K562 (cell line): ENCODE data around the gene MEGF11. TPM values are rescaled to one million over a fixed set of nuclear protein-coding genes. Genes with fewer than 3 reads are reported as not detected.

ENCODE experiments used
- ATAC-seq: fragments of 200-7000 bp; cut with Tn5 transposase; 3 replicates; pipeline ENCODE4 v1.9.1; 2020; ENCODE audit warnings: moderate library complexity
- BruUV-seq: library from RNA; stranded (reverse); fragments of 400-500 nt; replicated peaks from 2 replicates; lab custom pipeline; 2021; lab: Mats Ljungman, UMichigan
- CTCF ChIA-PET: fragments of 300-600 bp; formaldehyde crosslinking; extraction: SDS; loops from one replicate; lab custom pipeline; 2021; ENCODE audit warnings: low intra/inter-chr PET ratio; lab: Yijun Ruan, JAX
- POLR2A ChIA-PET: fragments of 300-600, 350-650 bp; sonication (Branson Sonifier 250); formaldehyde crosslinking; extraction: SDS; loops from one replicate; lab custom pipeline; 2021; ENCODE audit warnings: antibody characterized with exemption, inconsistent platforms; lab: Yijun Ruan, JAX
- DNase-seq, 4 experiments: peaks; one replicate each; pipeline versions ENCODE4 v3.0.0 to v3.0.0-alpha.2; 2011 to 2018; ENCODE audit warnings: low spot score in 3 of 4, mixed read lengths in 3 of 4; ENCODE audit errors: extremely low read depth in 1 of 4
- FAIRE-seq: peaks from 2 replicates; lab custom pipeline; 2011; peaks lifted over from hg19 to GRCh38; lab: Jason Lieb, UNC
- H2AFZ ChIP-seq: 2 replicates; pipeline ENCODE4 v1.6.0; 2011; ENCODE audit warnings: low read depth, low read length, control low read depth, inconsistent platforms
- H3K27ac ChIP-seq: fragments of 200-600 bp; 3 replicates; pipeline ENCODE4 v1.8.0; 2011; ENCODE audit warnings: low read depth, mild to moderate bottlenecking, control low read depth, inconsistent platforms, low read length, moderate library complexity, mixed read lengths; ENCODE audit errors: extremely low read depth
- H3K27me3 ChIP-seq, 2 experiments: fragments of 300-600 bp in 1 of 2; 2 replicates in 1 of 2; 3 replicates in 1 of 2; pipeline versions ENCODE4 v1.6.0 to v1.8.0; 2011; ENCODE audit warnings: inconsistent platforms in 2 of 2, low read length in 2 of 2, mild to moderate bottlenecking in 1 of 2, mixed read lengths in 1 of 2, moderate library complexity in 1 of 2; ENCODE audit not compliant: control insufficient read depth in 2 of 2, insufficient read depth in 2 of 2
- H3K36me3 ChIP-seq: fragments of 300-600 bp; 3 replicates; pipeline ENCODE4 v1.8.0; 2011; ENCODE audit warnings: mild to moderate bottlenecking, low read length, inconsistent platforms; ENCODE audit not compliant: control insufficient read depth, insufficient read depth
- H3K4me1 ChIP-seq, 2 experiments: fragments of 200-600 bp in 1 of 2; replicated peaks in 1 of 2; 2 replicates in 1 of 2; 3 replicates in 1 of 2; pipeline versions ENCODE4 v1.5.1 to v1.8.0; 2011; ENCODE audit warnings: inconsistent platforms in 2 of 2, low read length in 2 of 2, mild to moderate bottlenecking in 1 of 2, mixed read lengths in 1 of 2, moderate library complexity in 1 of 2; ENCODE audit not compliant: control insufficient read depth in 2 of 2, insufficient read depth in 2 of 2
- H3K4me2 ChIP-seq: 2 replicates; pipeline ENCODE4 v1.6.1; 2011; ENCODE audit warnings: low read length, control low read depth, inconsistent platforms, mixed read lengths; ENCODE audit not compliant: insufficient read depth
- H3K4me3 ChIP-seq: fragments of 200-600 bp; sonication (generic), shearing (Covaris generic); 2 replicates; pipeline ENCODE4 v1.5.1; 2016; ENCODE audit warnings: control low read depth, inconsistent platforms
- H3K79me2 ChIP-seq: fragments of 200-600 bp; 3 replicates; pipeline ENCODE4 v1.8.0; 2011; ENCODE audit warnings: low read length, inconsistent platforms; ENCODE audit not compliant: control insufficient read depth, insufficient read depth
- H3K9ac ChIP-seq, 2 experiments: 2 replicates each; pipeline versions ENCODE4 v1.6.0 to v1.6.1; 2011; ENCODE audit warnings: low read depth in 2 of 2, low read length in 2 of 2, control low read depth in 1 of 2, inconsistent platforms in 1 of 2, mild to moderate bottlenecking in 1 of 2, mixed read lengths in 1 of 2; ENCODE audit not compliant: insufficient read depth in 1 of 2
- H3K9me1 ChIP-seq: one replicate; pipeline ENCODE4 v1.6.0; 2011; ENCODE audit warnings: inconsistent platforms, mild to moderate bottlenecking, low read length, moderate library complexity; ENCODE audit not compliant: control insufficient read depth, insufficient read depth
- H3K9me3 ChIP-seq: replicated peaks from 2 replicates; pipeline ENCODE4 v1.5.1; 2011; ENCODE audit warnings: low read depth, low read length, inconsistent platforms; ENCODE audit not compliant: control insufficient read depth, insufficient read depth
- H4K20me1 ChIP-seq: replicated peaks from 2 replicates; pipeline ENCODE4 v1.6.1; 2011; ENCODE audit warnings: low read length, inconsistent platforms, mixed read lengths; ENCODE audit not compliant: control insufficient read depth, insufficient read depth
- BMI1 ChIP-seq: fragments of 150-350 bp; IDR thresholded peaks from 2 replicates; pipeline ENCODE4 v1.6.1; 2014; ENCODE audit warnings: low read length
- CBFA2T2 ChIP-seq: fragments of 450-650 bp; conservative IDR thresholded peaks from 2 replicates; pipeline ENCODE4 v1.6.1; 2017; ENCODE audit warnings: mild to moderate bottlenecking
- ESRRA ChIP-seq: fragments of 450-650 bp; IDR thresholded peaks from 2 replicates; pipeline ENCODE4 v1.6.1; 2014; ENCODE audit warnings: low read depth, mild to moderate bottlenecking, moderate library complexity, borderline replicate concordance
- MEIS2 ChIP-seq: fragments of 450-650 bp; IDR thresholded peaks from 2 replicates; pipeline ENCODE4 v1.6.1; 2014; ENCODE audit warnings: mild to moderate bottlenecking; ENCODE audit not compliant: partially characterized antibody
- MTA1 ChIP-seq: fragments of 450-650 bp; IDR thresholded peaks from 2 replicates; pipeline ENCODE4 v1.6.1; 2017; ENCODE audit warnings: borderline replicate concordance
- NFIC ChIP-seq: fragments of 450-650 bp; IDR thresholded peaks from 2 replicates; pipeline ENCODE4 v1.6.1; 2017; ENCODE audit warnings: mild to moderate bottlenecking, inconsistent platforms
- RCOR1 ChIP-seq, 2 experiments: IDR thresholded peaks; 2 replicates each; pipeline ENCODE4 v1.6.1; 2012; ENCODE audit warnings: low read depth in 2 of 2, low read length in 2 of 2, borderline replicate concordance in 1 of 2, improper control_type of control experiment in 1 of 2
- TCF7 ChIP-seq: sonication (generic); IDR thresholded peaks from 2 replicates; pipeline ENCODE4 v1.6.1; 2016; ENCODE audit warnings: antibody characterized with exemption, borderline replicate concordance
- TRIM25 ChIP-seq: fragments of 450-650 bp; IDR thresholded peaks from 2 replicates; pipeline ENCODE4 v1.7.0; 2016; ENCODE audit warnings: borderline replicate concordance
- TRIM28 ChIP-seq: fragments of 450-650 bp; IDR thresholded peaks from 2 replicates; pipeline ENCODE4 v1.6.1; 2017
- ZNF24 ChIP-seq: fragments of 450-650 bp; IDR thresholded peaks from 2 replicates; pipeline ENCODE4 v1.6.1; 2016
- ZNF512 ChIP-seq: IDR thresholded peaks from 2 replicates; pipeline ENCODE4 v1.6.1; 2016; ENCODE audit warnings: missing genetic modification characterization, missing compliant biosample characterization
- WGBS: fragments of 100-300 bp; shearing (Covaris generic); methylation state at CpG from one replicate; pipeline ENCODE4 v1.1.6; 2016; ENCODE audit warnings: low coverage, mixed read lengths; ENCODE audit not compliant: insufficient coverage; ENCODE audit errors: missing lambda C conversion rate; 5-methylcytosine and 5-hydroxymethylcytosine counted together
- in situ Hi-C: fragments of 300-500 bp; cut with MboI; formaldehyde crosslinking; loops from 4 replicates; pipeline ENCODE4 v1.15.0; 2018; ENCODE audit warnings: inconsistent platforms, mixed read lengths
- intact Hi-C: fragments of 100-400 bp; cut with micrococcal nuclease; formaldehyde crosslinking; loops from 2 replicates; pipeline ENCODE4 v1.14.2; 2022
- polyA plus RNA-seq, 8 experiments: library from polyadenylated mRNA; depleted of rRNA in 4 of 8; stranded (reverse) in 5 of 8; unstranded in 3 of 8; fragments of >200 nt; fragmentation: Nextera tagmentation in 2 of 8; fragmentation: Illumina TruSeq in 1 of 8; extraction: Ambion mirVana in 2 of 8; extraction: Trizol in 1 of 8; gene quantifications; 2 replicates each; pipeline versions ENCODE4 v1.2.1 to v1.2.3, GENCODE V29; 2011 to 2014; ENCODE audit warnings: inconsistent platforms in 1 of 8, missing spikeins in 1 of 8
- total RNA-seq, 7 experiments: library from RNA; depleted of rRNA in 6 of 7; stranded (reverse); fragments of >200 nt in 6 of 7; fragmentation: Illumina TruSeq in 2 of 7; extraction: Trizol in 2 of 7; gene quantifications; 2 replicates each; pipeline versions ENCODE4 v1.2.1 to v1.2.3, GENCODE V29; 2011 to 2021; ENCODE audit warnings: low replicate concordance in 1 of 7
- TF ChIP-seq, protein P1 (sequence below): fragments of 450-650 bp; IDR thresholded peaks from 2 replicates; pipeline ENCODE4 v1.6.1; 2016; ENCODE audit warnings: low read depth, mild to moderate bottlenecking, moderate library complexity

Gene MEGF11
- total and polyA plus RNA-seq, 9 of the 15 experiments (the other 6 are each of a cell fraction or from before 2014, with no cell fraction given) = 0.06 to 0.23 (median 0.20) TPM; not detected in 6

- 42% methylated on average over 6 of the region's 6 CpGs for whole genome bisulfite sequencing
- FAIRE-seq = no peak
- Histone ChIP-seq H3K4me1 (no peaks in the 10 kb centered on the region), H3K27ac (no peak overlapping the region), H3K36me3 (no peaks in the 10 kb centered on the region), H3K4me3 (no peak overlapping the region), H3K27me3 (peaks cover 13 to 14% of the 10 kb centered on the region in 2 experiments), H3K79me2 (no peaks in the 10 kb centered on the region), H4K20me1 (peaks cover 3% of the 10 kb centered on the region; the same call in 1 of the 2 replicates), H3K9me3 (no peaks in the 10 kb centered on the region), H3K9ac (no peak overlapping the region)
- CTCF ChIA-PET = interaction anchor here (0.7 kb wide), 1 partner anchor 61 kb away, joined by 3 read pairs; no protein-coding TSS in a partner anchor
- intact Hi-C loops = loop anchor here (5.0 to 10.0 kb wide), 3 partner anchors 33 to 303 kb away; partner anchors contain the start of gene MEGF11
- peak; percentile 58; the same call in 2 of the 3 replicates for ATAC-seq
- POLR2A ChIA-PET = interaction anchor here (0.6 kb wide), 1 partner anchor 675 kb away, joined by 3 read pairs; the partner anchor contains the start of gene INTS14
- DNase-seq = peak in 1 of 4 experiments; percentile 37
- TF ChIP-seq NFIC = peak; percentile 66
- TF ChIP-seq TCF7 = 0 out of 2 replicates have a peak, but pooled peaks have one; percentile 53
- TF ChIP-seq TRIM25 = no peak
- 0 out of 4 replicates have a peak, but pooled peaks of 1 of the 2 experiments have one; percentile 39 for TF ChIP-seq RCOR1 (IDR thresholded peaks at IDR 0.05; ENCODE audit: borderline replicate concordance in 1 of 2, low read depth in 2 of 2, low read length in 2 of 2)
- no peak for TF ChIP-seq BMI1
- TF ChIP-seq TRIM28 = no peak
- no peak for TF ChIP-seq MTA1
- no peak for TF ChIP-seq MEIS2
- TF ChIP-seq ESRRA = peak; percentile 25; the same call in 1 of the 2 replicates
- TF ChIP-seq, protein P1, sequence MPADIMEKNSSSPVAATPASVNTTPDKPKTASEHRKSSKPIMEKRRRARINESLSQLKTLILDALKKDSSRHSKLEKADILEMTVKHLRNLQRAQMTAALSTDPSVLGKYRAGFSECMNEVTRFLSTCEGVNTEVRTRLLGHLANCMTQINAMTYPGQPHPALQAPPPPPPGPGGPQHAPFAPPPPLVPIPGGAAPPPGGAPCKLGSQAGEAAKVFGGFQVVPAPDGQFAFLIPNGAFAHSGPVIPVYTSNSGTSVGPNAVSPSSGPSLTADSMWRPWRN = peak; percentile 89
- 0 out of 2 replicates have a peak, but pooled peaks have one; percentile 3 for TF ChIP-seq CBFA2T2
- no peak for TF ChIP-seq ZNF24
- TF ChIP-seq ZNF512 (tag) = peak; percentile 83
- TF ChIP-seq, all 486 proteins: peak for 7
- no peak overlapping the region for H3K4me2 ChIP-seq
- H3K9me1 ChIP-seq = no peaks in the 10 kb centered on the region
- BruUV-seq = no TSS peak
- no peak overlapping the region for H2AFZ ChIP-seq
- in situ Hi-C loops = no loop called here
These were observed 32.2 kb upstream of the MEGF11 start for GRCh38 chr15:66285533-66286280.
